MM.1S (cell line): ENCODE measurements around the gene SULT2A1.
"Not testable (repeated sequence)": the region's sequence is repeated elsewhere in the genome, so short reads cannot be mapped to it uniquely, and the experiment has no call there.

Source experiments
- DNase-seq: peaks from one replicate; pipeline ENCODE4 v3.0.0-alpha.2; 2015
- H2AFZ ChIP-seq: fragments of 300-600 bp; sonication (generic); 2 replicates; pipeline ENCODE4 v1.6.0; 2016; ENCODE audit warnings: antibody characterized with exemption, low read length
- H3F3A ChIP-seq: fragments of 300-600 bp; sonication (generic); 2 replicates; pipeline ENCODE4 v1.6.1; 2016; ENCODE audit warnings: mild to moderate bottlenecking, antibody characterized with exemption, low read length, moderate library complexity, mixed read lengths; ENCODE audit not compliant: insufficient read depth
- H3K27ac ChIP-seq: fragments of 300-600 bp; sonication (generic); 2 replicates; pipeline ENCODE4 v1.5.1; 2016; ENCODE audit warnings: mild to moderate bottlenecking, low read length
- H3K27me3 ChIP-seq: fragments of 300-600 bp; sonication (generic); replicated peaks from 2 replicates; pipeline ENCODE4 v1.6.0; 2016; ENCODE audit warnings: low read length; ENCODE audit not compliant: insufficient read depth
- H3K36me3 ChIP-seq: fragments of 300-600 bp; sonication (generic); replicated peaks from 2 replicates; pipeline ENCODE4 v1.6.1; 2016; ENCODE audit warnings: mild to moderate bottlenecking, low read length, mixed read lengths; ENCODE audit not compliant: insufficient read depth
- H3K4me1 ChIP-seq: fragments of 300-600 bp; sonication (generic); 2 replicates; pipeline ENCODE4 v1.6.1; 2016; ENCODE audit warnings: low read length, mixed read lengths
- H3K4me2 ChIP-seq: fragments of 300-600 bp; sonication (generic); 2 replicates; pipeline ENCODE4 v1.6.0; 2016; ENCODE audit warnings: low read depth, low read length
- H3K4me3 ChIP-seq: fragments of 300-600 bp; sonication (generic); 2 replicates; pipeline ENCODE4 v1.5.1; 2016; ENCODE audit warnings: low read length, mixed read lengths
- H3K79me2 ChIP-seq: fragments of 300-600 bp; sonication (generic); 2 replicates; pipeline ENCODE4 v1.6.1; 2016; ENCODE audit warnings: mixed run types, low read length, mixed read lengths
- H3K9ac ChIP-seq: fragments of 300-600 bp; sonication (generic); 2 replicates; pipeline ENCODE4 v1.6.1; 2016; ENCODE audit warnings: low read length, mixed read lengths
- H3K9me2 ChIP-seq: fragments of 300-600 bp; sonication (generic); replicated peaks from 2 replicates; pipeline ENCODE4 v1.6.1; 2016; ENCODE audit warnings: mild to moderate bottlenecking, low read length, mixed read lengths; ENCODE audit not compliant: insufficient read depth
- H3K9me3 ChIP-seq: fragments of 300-600 bp; sonication (generic); replicated peaks from 2 replicates; pipeline ENCODE4 v1.6.1; 2016; ENCODE audit warnings: mild to moderate bottlenecking, low read length, mixed read lengths; ENCODE audit not compliant: insufficient read depth
- H4K20me1 ChIP-seq: fragments of 300-600 bp; sonication (generic); 2 replicates; pipeline ENCODE4 v1.6.1; 2016; ENCODE audit warnings: mild to moderate bottlenecking, low read length, moderate library complexity, mixed read lengths; ENCODE audit not compliant: insufficient read depth
- EZH2 ChIP-seq: fragments of 300-600 bp; sonication (generic); optimal IDR thresholded peaks from 2 replicates; pipeline ENCODE3; 2017; ENCODE audit warnings: low read depth, mild to moderate bottlenecking, antibody characterized with exemption, low read length, mixed read lengths
- EZH2phosphoT487 ChIP-seq: fragments of 300-600 bp; sonication (generic); IDR thresholded peaks from 2 replicates; pipeline ENCODE4 v1.6.1; 2018; ENCODE audit warnings: antibody characterized with exemption, low read length
- TF ChIP-seq, protein P1 (sequence below): fragments of 300-600 bp; sonication (generic); IDR thresholded peaks from 2 replicates; pipeline ENCODE4 v1.5.1; 2016; ENCODE audit warnings: antibody characterized with exemption, low read length, mixed read lengths

SULT2A1 gene

DNA sequence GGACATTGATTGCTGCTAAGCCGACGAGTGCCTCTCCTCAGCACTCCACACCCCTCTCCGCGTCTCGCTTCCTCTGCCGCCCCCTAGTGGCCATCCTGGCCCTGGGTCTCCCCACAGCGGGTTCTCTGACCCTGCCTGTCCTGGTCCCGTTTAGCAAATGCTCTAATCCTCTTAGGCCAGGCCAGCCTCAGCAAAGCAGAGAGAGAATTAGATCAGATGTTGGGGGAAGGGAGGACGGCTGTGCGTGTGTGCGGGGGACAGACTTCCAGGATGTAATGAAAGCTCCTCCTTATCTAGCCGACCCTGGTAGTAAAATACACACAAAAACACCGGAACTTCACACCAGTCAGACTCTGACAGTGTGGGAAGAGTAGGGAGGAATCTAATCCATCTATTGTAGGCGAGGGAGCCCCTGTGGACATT, 22.6 kb downstream of the SULT2A1 start:
- Histone ChIP-seq H3K4me2 (no peak overlapping the region), H3K36me3 (no peaks in the 10 kb centered on the region), H3K4me3 (no peak overlapping the region), H2AFZ (no peak overlapping the region), H3K9me3 (no peaks in the 10 kb centered on the region), H3K79me2 (no peaks in the 10 kb centered on the region), H3K27ac (no peak overlapping the region), H4K20me1 (no peaks in the 10 kb centered on the region), H3F3A (no peaks in the 10 kb centered on the region), H3K4me1 (no peaks in the 10 kb centered on the region), H3K9ac (no peak overlapping the region), H3K9me2 (no peaks in the 10 kb centered on the region), H3K27me3 (peaks cover 72% of the 10 kb centered on the region)
- DNase-seq = peak; percentile 63
- TF ChIP-seq, protein P1, sequence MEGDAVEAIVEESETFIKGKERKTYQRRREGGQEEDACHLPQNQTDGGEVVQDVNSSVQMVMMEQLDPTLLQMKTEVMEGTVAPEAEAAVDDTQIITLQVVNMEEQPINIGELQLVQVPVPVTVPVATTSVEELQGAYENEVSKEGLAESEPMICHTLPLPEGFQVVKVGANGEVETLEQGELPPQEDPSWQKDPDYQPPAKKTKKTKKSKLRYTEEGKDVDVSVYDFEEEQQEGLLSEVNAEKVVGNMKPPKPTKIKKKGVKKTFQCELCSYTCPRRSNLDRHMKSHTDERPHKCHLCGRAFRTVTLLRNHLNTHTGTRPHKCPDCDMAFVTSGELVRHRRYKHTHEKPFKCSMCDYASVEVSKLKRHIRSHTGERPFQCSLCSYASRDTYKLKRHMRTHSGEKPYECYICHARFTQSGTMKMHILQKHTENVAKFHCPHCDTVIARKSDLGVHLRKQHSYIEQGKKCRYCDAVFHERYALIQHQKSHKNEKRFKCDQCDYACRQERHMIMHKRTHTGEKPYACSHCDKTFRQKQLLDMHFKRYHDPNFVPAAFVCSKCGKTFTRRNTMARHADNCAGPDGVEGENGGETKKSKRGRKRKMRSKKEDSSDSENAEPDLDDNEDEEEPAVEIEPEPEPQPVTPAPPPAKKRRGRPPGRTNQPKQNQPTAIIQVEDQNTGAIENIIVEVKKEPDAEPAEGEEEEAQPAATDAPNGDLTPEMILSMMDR = peak; percentile 95
- no peak for TF ChIP-seq EZH2phosphoT487

DNA sequence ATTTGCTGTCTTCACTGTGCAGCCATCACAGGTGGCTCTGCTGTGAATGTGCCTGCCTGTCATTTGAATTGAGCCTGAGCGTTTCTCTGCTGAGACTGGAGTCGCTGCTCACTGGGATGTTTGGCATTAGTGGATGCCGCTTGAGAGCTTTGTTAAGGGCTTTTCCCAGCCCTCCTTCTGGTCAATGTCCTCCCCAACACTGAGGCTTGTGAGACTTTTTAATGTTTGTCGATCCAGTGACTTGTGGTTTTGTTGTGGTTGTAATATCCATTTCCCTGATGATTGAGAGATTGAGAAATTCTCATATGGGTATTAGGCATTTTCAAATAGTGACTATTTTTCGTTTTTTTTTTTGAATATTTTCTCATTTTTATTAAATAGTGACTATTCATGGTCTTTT, 24.5 kb downstream of the SULT2A1 start:
- TF ChIP-seq EZH2phosphoT487 = no peak
- TF ChIP-seq, protein P1 = no peak
- TF ChIP-seq EZH2 = no peak
- Histone ChIP-seq H3F3A (no peaks in the 10 kb centered on the region), H3K79me2 (no peaks in the 10 kb centered on the region), H3K4me1 (no peaks in the 10 kb centered on the region), H3K4me2 (no peak overlapping the region), H3K9ac (no peak overlapping the region), H3K9me2 (no peaks in the 10 kb centered on the region), H3K27ac (no peak overlapping the region), H2AFZ (no peak overlapping the region), H3K9me3 (no peaks in the 10 kb centered on the region), H4K20me1 (no peaks in the 10 kb centered on the region), H3K4me3 (no peak overlapping the region), H3K27me3 (peaks cover 74% of the 10 kb centered on the region), H3K36me3 (no peaks in the 10 kb centered on the region)
- DNase-seq = no peak

DNA sequence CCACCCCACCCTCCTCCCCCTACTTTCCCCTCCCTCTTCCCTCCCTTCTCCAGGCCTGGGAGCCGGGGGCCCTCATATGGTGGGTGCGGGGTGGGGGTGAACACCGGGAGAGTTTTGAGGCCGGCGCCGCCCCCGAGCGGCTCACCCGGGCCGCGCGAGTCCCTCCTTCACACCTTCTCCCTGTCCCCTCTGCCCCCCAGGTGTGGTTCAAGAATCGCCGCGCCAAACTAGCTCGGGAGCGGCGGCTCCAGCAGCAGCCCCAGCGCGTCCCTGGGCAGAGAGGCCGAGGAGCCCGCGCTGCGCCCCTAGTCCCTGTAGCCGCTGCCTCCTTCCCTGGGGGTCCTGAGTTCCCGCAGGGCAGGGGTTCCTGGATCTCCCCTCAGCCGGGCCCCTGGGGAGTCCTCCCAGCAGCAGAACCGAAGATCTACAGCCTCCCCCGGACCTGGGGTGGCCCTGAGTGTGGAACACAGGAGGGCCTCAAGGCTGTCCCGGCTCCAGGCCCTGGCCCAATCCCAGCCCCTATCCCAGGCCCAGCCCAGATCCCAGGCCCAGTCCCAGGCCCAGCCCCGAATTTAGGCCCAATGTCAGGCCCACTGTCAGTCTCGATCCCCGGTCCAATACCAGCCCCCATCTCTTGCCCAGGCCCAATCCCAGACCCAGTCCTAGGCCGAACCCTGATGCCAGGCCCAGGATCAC, 25.4 kb downstream of the SULT2A1 start:
- no peaks in the 10 kb centered on the region for H3K9me2 ChIP-seq
- DNase-seq = no peak
- H3K36me3 ChIP-seq = no peaks in the 10 kb centered on the region
- no peaks in the 10 kb centered on the region for H3K9me3 ChIP-seq
- H3K79me2 ChIP-seq = no peaks in the 10 kb centered on the region
- no peak overlapping the region for H3K9ac ChIP-seq
- H3K4me1 ChIP-seq = no peaks in the 10 kb centered on the region
- H2AFZ ChIP-seq = no peak overlapping the region
- H3F3A ChIP-seq = no peaks in the 10 kb centered on the region
- peaks cover 75% of the 10 kb centered on the region for H3K27me3 ChIP-seq
- no peaks in the 10 kb centered on the region for H4K20me1 ChIP-seq
- H3K27ac ChIP-seq = no peak overlapping the region
- H3K4me3 ChIP-seq = no peak overlapping the region
- H3K4me2 ChIP-seq = no peak overlapping the region
- TF ChIP-seq, protein P1 = no peak
- TF ChIP-seq EZH2 (no peak), EZH2phosphoT487 (no peak)

DNA sequence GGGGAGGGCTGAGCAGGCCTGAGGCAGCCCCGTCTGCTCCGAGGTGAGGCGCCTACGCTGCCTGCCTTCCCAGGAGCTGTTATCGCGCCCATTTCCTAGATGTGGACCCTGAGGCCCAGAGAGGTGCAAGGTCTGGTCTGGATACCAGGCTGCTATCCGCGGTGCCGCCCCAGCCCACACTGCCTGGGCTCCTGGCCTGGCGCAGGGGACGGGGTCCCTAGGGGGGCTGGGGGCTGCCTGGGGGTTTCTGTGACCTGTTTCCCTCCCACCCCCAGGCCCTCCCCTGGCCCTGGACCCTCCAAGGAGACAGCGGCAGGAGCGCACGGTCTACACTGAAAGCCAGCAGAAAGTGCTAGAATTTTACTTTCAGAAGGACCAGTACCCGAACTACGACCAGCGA, 26.3 kb downstream of the SULT2A1 start:
- not testable (repeated sequence) for H3K9me3 ChIP-seq

DNA sequence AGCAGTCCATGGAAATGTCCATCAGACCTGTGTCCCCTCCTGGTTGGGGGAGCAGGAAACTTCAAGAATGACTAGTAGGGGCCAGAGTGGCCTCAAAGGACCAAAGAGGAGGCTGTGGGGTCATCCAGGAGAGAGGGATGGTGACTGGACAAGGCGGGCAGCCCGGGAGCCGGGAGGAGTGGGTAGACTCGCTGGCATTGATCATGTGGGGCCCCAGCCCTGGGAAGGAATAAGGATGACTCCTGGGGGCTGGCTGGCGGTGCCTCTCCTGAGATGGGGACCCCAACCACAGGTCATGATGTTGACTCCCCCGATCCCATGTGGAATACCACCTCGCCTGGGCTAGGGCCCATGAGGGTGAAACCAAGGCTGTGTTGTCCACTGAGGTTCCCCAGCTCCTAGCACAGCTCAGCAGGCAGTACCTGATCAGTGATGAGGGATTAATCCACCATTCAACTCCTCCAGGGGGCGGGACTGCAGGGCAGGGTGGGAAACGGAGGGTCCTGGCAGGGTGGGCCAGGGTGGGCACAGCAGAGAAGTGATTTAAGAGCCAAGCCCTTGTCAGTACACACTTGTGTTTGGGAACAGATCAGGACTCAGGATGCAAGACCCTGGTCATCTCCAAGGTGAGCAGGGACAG, 27.3 kb downstream of the SULT2A1 start, which contains the start of gene TPRX2:
TSS of gene TPRX2 (plus strand) at position 590 of the 640 bp plus-strand sequence. CDS start at position 602, 12 bp downstream.
- H3K9me3 ChIP-seq, H3K27ac ChIP-seq, H3K9ac ChIP-seq, H3F3A ChIP-seq, DNase-seq, H3K4me1 ChIP-seq, H4K20me1 ChIP-seq, H3K79me2 ChIP-seq, H3K4me3 ChIP-seq, H3K4me2 ChIP-seq, H3K36me3 ChIP-seq, H2AFZ ChIP-seq, H3K9me2 ChIP-seq: not testable (repeated sequence)
- peaks cover 77% of the 10 kb centered on the region for H3K27me3 ChIP-seq

More for the DNA sequence above, 26.3 kb downstream of the SULT2A1 start:
- H3K4me2 ChIP-seq, H3K27ac ChIP-seq, H3K79me2 ChIP-seq, H3K36me3 ChIP-seq, H3K4me1 ChIP-seq, DNase-seq, H4K20me1 ChIP-seq, H3K4me3 ChIP-seq, H3K9me2 ChIP-seq, H2AFZ ChIP-seq, H3F3A ChIP-seq, H3K9ac ChIP-seq: not testable (repeated sequence)
- peaks cover 77% of the 10 kb centered on the region for H3K27me3 ChIP-seq
